Neural progenitor cell (in vitro differentiated cells): ENCODE data around the gene PRDM16. TPM values are rescaled to one million over a fixed set of nuclear protein-coding genes. Genes with fewer than 3 reads are reported as not detected.

Experiments used
- DNase-seq: peaks from one replicate; pipeline ENCODE4 v3.0.0-alpha.2; 2016; ENCODE audit warnings: low spot score
- H2AFZ ChIP-seq: fragments of 200-600 bp; sonication (generic); replicated peaks from 2 replicates; pipeline ENCODE4 v1.6.1; 2016; ENCODE audit warnings: antibody characterized with exemption
- H3F3A ChIP-seq: fragments of 200-600 bp; sonication (generic); 2 replicates; pipeline ENCODE4 v1.6.1; 2016; ENCODE audit warnings: antibody characterized with exemption, low read depth
- H3K27ac ChIP-seq: fragments of 200-600 bp; sonication (generic); 2 replicates; pipeline ENCODE4 v1.5.1; 2016; ENCODE audit warnings: mild to moderate bottlenecking
- H3K27me3 ChIP-seq: fragments of 200-600 bp; sonication (generic); 2 replicates; pipeline ENCODE4 v1.6.1; 2016; ENCODE audit warnings: mild to moderate bottlenecking, moderate library complexity
- H3K36me3 ChIP-seq: fragments of 200-600 bp; sonication (generic); 2 replicates; pipeline ENCODE4 v1.5.1; 2016
- H3K4me1 ChIP-seq: fragments of 200-600 bp; sonication (generic); 2 replicates; pipeline ENCODE4 v1.6.1; 2016; ENCODE audit warnings: mixed run types
- H3K4me2 ChIP-seq: fragments of 200-600 bp; sonication (generic); 2 replicates; pipeline ENCODE4 v1.6.1; 2016
- H3K4me3 ChIP-seq: fragments of 200-600 bp; sonication (generic); 2 replicates; pipeline ENCODE4 v1.5.1; 2016
- H3K79me2 ChIP-seq: fragments of 200-600 bp; sonication (generic); 2 replicates; pipeline ENCODE4 v1.6.1; 2016; ENCODE audit warnings: low read depth
- H3K9ac ChIP-seq: fragments of 200-600 bp; sonication (generic); 2 replicates; pipeline ENCODE4 v1.6.1; 2016
- H3K9me3 ChIP-seq: fragments of 200-600 bp; sonication (generic); 2 replicates; pipeline ENCODE4 v1.5.1; 2016; ENCODE audit warnings: low read depth
- H4K20me1 ChIP-seq: fragments of 200-600 bp; sonication (generic); 2 replicates; pipeline ENCODE4 v1.6.1; 2016; ENCODE audit warnings: low read depth
- H3K27ac Mint-ChIP-seq: 3 replicates; pipeline ENCODE4 v1.8.0; 2021; ENCODE audit warnings: mixed read lengths
- H3K27me3 Mint-ChIP-seq: 2 replicates; pipeline ENCODE4 v1.8.0; 2022; ENCODE audit warnings: low read depth, mild to moderate bottlenecking, inconsistent platforms, moderate library complexity, mixed read lengths; ENCODE audit not compliant: insufficient read depth
- H3K36me3 Mint-ChIP-seq: 3 replicates; pipeline ENCODE4 v1.8.0; 2021; ENCODE audit warnings: mixed read lengths
- H3K4me1 Mint-ChIP-seq: 3 replicates; pipeline ENCODE4 v1.8.0; 2021; ENCODE audit warnings: mixed read lengths
- H3K4me3 Mint-ChIP-seq: 3 replicates; pipeline ENCODE4 v1.8.0; 2021; ENCODE audit warnings: mild to moderate bottlenecking, moderate library complexity, mixed read lengths
- H3K9me3 Mint-ChIP-seq: 3 replicates; pipeline ENCODE4 v1.8.0; 2020; ENCODE audit warnings: mixed read lengths
- EZH2 ChIP-seq: fragments of 200-600 bp; sonication (generic); IDR thresholded peaks from 2 replicates; pipeline ENCODE4 v1.6.1; 2017; ENCODE audit warnings: antibody characterized with exemption, mild to moderate bottlenecking, moderate library complexity
- EZH2phosphoT487 ChIP-seq: fragments of 200-600 bp; sonication (generic); IDR thresholded peaks from 2 replicates; pipeline ENCODE4 v1.6.1; 2017; ENCODE audit warnings: antibody characterized with exemption
- total RNA-seq: library from RNA; depleted of rRNA; stranded (reverse); fragments of >200 nt; gene quantifications from 2 replicates; pipeline ENCODE4 v1.2.3, GENCODE V29; 2015; ENCODE audit warnings: low replicate concordance
- TF ChIP-seq, protein P1 (sequence below): fragments of 200-600 bp; sonication (generic); IDR thresholded peaks from 2 replicates; pipeline ENCODE4 v1.5.1; 2017; ENCODE audit warnings: antibody characterized with exemption, mild to moderate bottlenecking

Gene PRDM16
- total RNA-seq, 1 donor from 2014 or later = 1.9 TPM

DNA sequence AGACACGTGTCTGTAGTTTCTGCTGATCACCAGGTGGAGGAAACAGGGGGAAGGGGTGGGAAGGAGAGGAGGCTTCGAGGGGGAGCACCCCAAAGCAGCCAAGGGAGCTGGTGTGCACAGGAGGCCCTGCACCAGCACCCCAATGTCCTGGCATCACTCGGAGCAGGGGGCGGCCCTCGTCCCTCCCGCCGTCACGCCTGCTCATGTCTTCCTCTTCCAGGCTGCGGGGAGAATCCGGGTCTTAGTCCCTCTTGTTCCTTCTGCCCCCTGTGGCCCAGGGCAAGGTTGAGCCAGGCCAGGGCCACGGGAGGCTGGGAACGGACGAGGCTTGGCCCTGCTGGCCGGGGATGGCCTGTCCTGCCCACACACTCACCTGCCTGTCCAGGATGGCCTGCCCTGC is 364.1 kb downstream of the PRDM16 start:
- no peaks in the 10 kb centered on the region for H3K36me3 ChIP-seq
- Mint-ChIP-seq H3K9me3 (no peaks in the 10 kb centered on the region), H3K27me3 (peaks cover 8% of the 10 kb centered on the region)

DNA sequence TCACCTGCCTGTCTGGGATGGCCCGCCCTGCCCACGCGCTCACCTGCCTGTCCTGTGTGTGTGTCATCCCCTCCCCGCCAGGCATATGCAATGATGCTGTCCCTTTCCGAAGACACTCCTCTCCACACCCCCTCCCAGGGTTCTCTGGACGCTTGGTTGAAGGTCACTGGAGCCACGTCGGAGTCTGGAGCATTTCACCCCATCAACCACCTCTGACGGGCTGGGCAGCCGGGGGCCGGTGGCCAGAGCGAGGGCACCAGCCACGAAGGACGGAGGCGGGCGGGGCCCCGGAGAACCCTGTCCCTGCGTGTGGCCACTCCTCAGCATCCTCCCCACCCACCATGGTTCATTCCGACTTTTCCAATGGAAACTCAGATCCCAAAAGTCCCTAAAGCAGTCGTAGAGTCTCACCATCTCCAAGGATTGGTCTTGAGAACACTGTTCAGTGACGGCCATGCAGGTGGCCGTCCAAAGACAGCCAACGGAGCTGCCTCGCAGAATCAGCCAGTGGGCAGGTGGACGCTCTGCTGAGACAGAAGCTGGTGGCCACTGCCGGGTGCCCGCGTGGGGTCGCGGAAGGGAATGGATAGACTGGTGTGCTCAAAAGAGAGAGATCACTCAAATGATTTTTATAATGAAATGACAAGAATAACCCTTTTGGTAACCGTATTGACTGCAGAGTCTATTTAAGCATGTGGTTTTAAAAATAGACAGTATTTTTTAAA is 364.8 kb downstream of the PRDM16 start:
- Histone ChIP-seq H3K4me1 (peaks cover 9% of the 10 kb centered on the region), H3K27me3 (no peaks in the 10 kb centered on the region), H3K79me2 (no peaks in the 10 kb centered on the region), H3K9me3 (no peaks in the 10 kb centered on the region), H3K4me3 (no peak overlapping the region), H4K20me1 (no peaks in the 10 kb centered on the region), H3F3A (no peaks in the 10 kb centered on the region), H3K9ac (no peak overlapping the region), H3K27ac (no peak overlapping the region), H3K36me3 (no peaks in the 10 kb centered on the region), H2AFZ (no peak overlapping the region), H3K4me2 (no peak overlapping the region)
- no peak for DNase-seq
- H3K4me3 Mint-ChIP-seq = no peak overlapping the region
- peaks cover 13% of the 10 kb centered on the region for H3K4me1 Mint-ChIP-seq
- no peak overlapping the region for H3K27ac Mint-ChIP-seq
- peaks cover 8% of the 10 kb centered on the region for H3K27me3 Mint-ChIP-seq
- H3K36me3 Mint-ChIP-seq = no peaks in the 10 kb centered on the region
- TF ChIP-seq EZH2 (no peak), EZH2phosphoT487 (no peak)
- TF ChIP-seq, protein P1, sequence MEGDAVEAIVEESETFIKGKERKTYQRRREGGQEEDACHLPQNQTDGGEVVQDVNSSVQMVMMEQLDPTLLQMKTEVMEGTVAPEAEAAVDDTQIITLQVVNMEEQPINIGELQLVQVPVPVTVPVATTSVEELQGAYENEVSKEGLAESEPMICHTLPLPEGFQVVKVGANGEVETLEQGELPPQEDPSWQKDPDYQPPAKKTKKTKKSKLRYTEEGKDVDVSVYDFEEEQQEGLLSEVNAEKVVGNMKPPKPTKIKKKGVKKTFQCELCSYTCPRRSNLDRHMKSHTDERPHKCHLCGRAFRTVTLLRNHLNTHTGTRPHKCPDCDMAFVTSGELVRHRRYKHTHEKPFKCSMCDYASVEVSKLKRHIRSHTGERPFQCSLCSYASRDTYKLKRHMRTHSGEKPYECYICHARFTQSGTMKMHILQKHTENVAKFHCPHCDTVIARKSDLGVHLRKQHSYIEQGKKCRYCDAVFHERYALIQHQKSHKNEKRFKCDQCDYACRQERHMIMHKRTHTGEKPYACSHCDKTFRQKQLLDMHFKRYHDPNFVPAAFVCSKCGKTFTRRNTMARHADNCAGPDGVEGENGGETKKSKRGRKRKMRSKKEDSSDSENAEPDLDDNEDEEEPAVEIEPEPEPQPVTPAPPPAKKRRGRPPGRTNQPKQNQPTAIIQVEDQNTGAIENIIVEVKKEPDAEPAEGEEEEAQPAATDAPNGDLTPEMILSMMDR = no peak
- H3K9me3 Mint-ChIP-seq = no peaks in the 10 kb centered on the region

More for the DNA sequence above, 364.1 kb downstream of the PRDM16 start:
- H3K9me3 ChIP-seq = no peaks in the 10 kb centered on the region
- H3K4me2 ChIP-seq = no peak overlapping the region
- no peak overlapping the region for H3K4me3 Mint-ChIP-seq
- peaks cover 13% of the 10 kb centered on the region for H3K4me1 Mint-ChIP-seq
- H3K4me3 ChIP-seq = no peak overlapping the region
- no peaks in the 10 kb centered on the region for H3K36me3 Mint-ChIP-seq
- H3K27ac Mint-ChIP-seq = no peak overlapping the region
- H3F3A ChIP-seq = no peaks in the 10 kb centered on the region
- TF ChIP-seq, protein P1 = no peak
- TF ChIP-seq EZH2 (no peak), EZH2phosphoT487 (no peak)
- no peaks in the 10 kb centered on the region for H3K27me3 ChIP-seq
- no peak overlapping the region for H3K27ac ChIP-seq
- H3K9ac ChIP-seq = no peak overlapping the region
- no peaks in the 10 kb centered on the region for H4K20me1 ChIP-seq
- no peak for DNase-seq
- H3K4me1 ChIP-seq = peaks cover 9% of the 10 kb centered on the region
- no peak overlapping the region for H2AFZ ChIP-seq
- H3K79me2 ChIP-seq = no peaks in the 10 kb centered on the region

DNA sequence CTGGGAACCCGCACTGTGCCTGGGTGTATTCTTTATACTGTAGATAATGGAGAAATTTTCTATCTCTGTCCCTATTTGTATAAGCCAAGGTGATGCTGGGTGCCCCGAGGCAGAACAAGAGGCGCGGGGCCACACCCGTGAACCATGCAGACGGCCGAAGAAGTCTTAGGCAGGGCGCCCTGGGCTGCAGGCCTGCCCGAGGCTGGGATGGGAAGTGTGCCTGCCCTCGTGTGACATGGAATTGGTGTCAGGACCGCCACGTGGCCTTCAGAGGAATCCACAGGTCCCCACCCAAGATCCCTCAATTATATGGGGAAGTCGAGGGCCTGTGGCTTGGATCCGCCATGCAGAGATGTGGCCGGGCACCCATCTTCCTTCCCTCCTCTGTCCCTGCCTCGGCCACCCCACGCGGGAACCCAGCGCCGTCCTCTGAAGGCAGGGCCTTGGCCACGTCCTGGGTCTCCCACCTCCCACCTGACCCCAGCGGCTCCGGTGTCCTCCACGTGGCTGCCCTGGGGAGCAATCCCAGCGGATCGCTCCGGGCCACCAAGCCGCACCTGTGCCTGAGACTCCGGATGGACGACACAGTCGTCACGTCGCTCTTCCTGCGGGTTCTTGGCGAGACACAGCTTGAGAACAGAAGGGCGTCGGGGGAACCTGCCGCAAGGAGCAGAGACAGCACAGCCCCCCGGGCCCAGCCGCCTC is 365.6 kb downstream of the PRDM16 start:
- peaks cover 11% of the 10 kb centered on the region for H3K4me1 ChIP-seq
- H2AFZ ChIP-seq = no peak overlapping the region
- H3K4me2 ChIP-seq = no peak overlapping the region
- H3K27ac Mint-ChIP-seq = no peak overlapping the region
- no peaks in the 10 kb centered on the region for H3F3A ChIP-seq
- H4K20me1 ChIP-seq = no peaks in the 10 kb centered on the region
- H3K36me3 ChIP-seq = no peaks in the 10 kb centered on the region
- H3K4me3 Mint-ChIP-seq = no peak overlapping the region
- peaks cover 13% of the 10 kb centered on the region for H3K4me1 Mint-ChIP-seq
- H3K36me3 Mint-ChIP-seq = no peaks in the 10 kb centered on the region
- no peaks in the 10 kb centered on the region for H3K9me3 Mint-ChIP-seq
- no peaks in the 10 kb centered on the region for H3K9me3 ChIP-seq
- H3K9ac ChIP-seq = no peak overlapping the region
- no peaks in the 10 kb centered on the region for H3K79me2 ChIP-seq
- no peak overlapping the region for H3K4me3 ChIP-seq
- no peaks in the 10 kb centered on the region for H3K27me3 ChIP-seq
- no peak for DNase-seq
- TF ChIP-seq EZH2phosphoT487 = no peak
- no peak for TF ChIP-seq EZH2
- TF ChIP-seq, protein P1 = no peak
- peaks cover 8% of the 10 kb centered on the region for H3K27me3 Mint-ChIP-seq
- no peak overlapping the region for H3K27ac ChIP-seq
